HG03060 (cell line): ENCODE measurements around the gene INHBA.

Experiments used
- ATAC-seq: cut with Tn5 transposase; IDR thresholded peaks from one replicate; pipeline ENCODE4 v1.9.1; 2021; ENCODE audit warnings: low read depth, moderate number of reproducible peaks; ENCODE audit not compliant: unreplicated experiment

Gene INHBA

GRCh38 chr7:41691286-41692190 is 11.4 kb downstream of the INHBA start:
- no peak for ATAC-seq

GRCh38 chr7:41689815-41690214 is 13.1 kb downstream of the INHBA start:
- no peak for ATAC-seq

- ATAC-seq: no peak
Measured at GRCh38 chr7:41688906-41689305, 14.0 kb downstream of the INHBA start.

GRCh38 chr7:41688012-41688625 is 14.8 kb downstream of the INHBA start:
- ATAC-seq: no peak

GRCh38 chr7:41685684-41686083 is 17.2 kb downstream of the INHBA start:
- no peak for ATAC-seq

GRCh38 chr7:41682422-41682821 is 20.5 kb downstream of the INHBA start:
- ATAC-seq: no peak

GRCh38 chr7:41679566-41679965 is 23.3 kb downstream of the INHBA start:
- ATAC-seq: no peak

GRCh38 chr7:41674505-41675023 is 28.3 kb downstream of the INHBA start:
- ATAC-seq: no peak

- ATAC-seq: no peak
Measured at GRCh38 chr7:41661596-41661995, 41.3 kb downstream of the INHBA start.

- no peak for ATAC-seq
Measured at GRCh38 chr7:41659539-41659938, 43.4 kb downstream of the INHBA start.

GRCh38 chr7:41656366-41656765 is 46.5 kb downstream of the INHBA start:
- no peak for ATAC-seq

GRCh38 chr7:41655426-41655825 is 47.5 kb downstream of the INHBA start:
- ATAC-seq: no peak

- no peak for ATAC-seq
Measured at GRCh38 chr7:41652267-41652666, 50.6 kb downstream of the INHBA start.

- ATAC-seq: no peak
Measured at GRCh38 chr7:41648501-41648900, 54.4 kb downstream of the INHBA start.

- no peak for ATAC-seq
Measured at GRCh38 chr7:41643616-41644015, 59.3 kb downstream of the INHBA start.

GRCh38 chr7:41641665-41642014 is 61.2 kb downstream of the INHBA start:
- no peak for ATAC-seq

GRCh38 chr7:41641011-41641664 is 61.8 kb downstream of the INHBA start:
- no peak for ATAC-seq

- ATAC-seq: no peak
Measured at GRCh38 chr7:41640487-41640886, 62.4 kb downstream of the INHBA start.

- no peak for ATAC-seq
Measured at GRCh38 chr7:41637049-41637448, 65.8 kb downstream of the INHBA start.
